Activated effector memory CD4-positive, alpha-beta T cell treated with anti-CD3 and anti-CD28 coated beads, Interleukin-2, amount 50 U/mL, for 16 hours (primary cell): ENCODE results near the gene UCK2.
A peak's percentile ranks its signal among the peaks of the same experiment; 100 is the strongest.
"Not testable (repeated sequence)": the region's sequence is repeated elsewhere in the genome, so short reads cannot be mapped to it uniquely, and the experiment has no call there.

Experiments used
- DNase-seq: peaks from one replicate; pipeline ENCODE4 v3.0.0-alpha.2; 2020

The UCK2 gene

GRCh38 chr1:165827268-165828102 lies at the start of gene UCK2:
TSS of gene UCK2 (plus strand) at chr1:165827614. CDS start at chr1:165827834, 220 bp downstream.
- DNase-seq = peak; percentile 83

GRCh38 chr1:165778197-165778596 lies 49.2 kb upstream of the UCK2 start:
- not testable (repeated sequence) for DNase-seq

- DNase-seq = not testable (repeated sequence)
These were observed 43.9 kb upstream of the UCK2 start for GRCh38 chr1:165783519-165783918.

- DNase-seq = no peak
These were observed 39.7 kb upstream of the UCK2 start for GRCh38 chr1:165787741-165788140.

GRCh38 chr1:165793951-165794350 lies 33.5 kb upstream of the UCK2 start:
- no peak for DNase-seq

- no peak for DNase-seq
These were observed 31.5 kb upstream of the UCK2 start for GRCh38 chr1:165795894-165796293.

GRCh38 chr1:165799387-165799786 lies 28.0 kb upstream of the UCK2 start:
- no peak for DNase-seq

- not testable (repeated sequence) for DNase-seq
These were observed 22.9 kb upstream of the UCK2 start for GRCh38 chr1:165804513-165804912.

- DNase-seq = no peak
These were observed 19.8 kb upstream of the UCK2 start for GRCh38 chr1:165807613-165808012.

- no peak for DNase-seq
These were observed 11.7 kb upstream of the UCK2 start for GRCh38 chr1:165815725-165816124.

GRCh38 chr1:165816157-165816556 lies 11.3 kb upstream of the UCK2 start:
- DNase-seq = no peak

GRCh38 chr1:165816826-165817497 lies 10.5 kb upstream of the UCK2 start:
- no peak for DNase-seq

GRCh38 chr1:165823552-165824268 lies 3.7 kb upstream of the UCK2 start:
- DNase-seq = no peak

GRCh38 chr1:165824269-165824643 lies 3.2 kb upstream of the UCK2 start:
- DNase-seq = no peak

- DNase-seq = no peak
These were observed 698 bp upstream of the UCK2 start for GRCh38 chr1:165826565-165827267.

GRCh38 chr1:165828103-165828668 lies 772 bp downstream of the UCK2 start:
- DNase-seq = peak; percentile 78

- no peak for DNase-seq
These were observed 1.4 kb downstream of the UCK2 start for GRCh38 chr1:165828669-165829329.

- DNase-seq = no peak
These were observed 2.5 kb downstream of the UCK2 start for GRCh38 chr1:165829888-165830287.

GRCh38 chr1:165831146-165831545 lies 3.7 kb downstream of the UCK2 start:
- DNase-seq = no peak

GRCh38 chr1:165832902-165833301 lies 5.5 kb downstream of the UCK2 start:
- DNase-seq = no peak

- DNase-seq = no peak
These were observed 5.9 kb downstream of the UCK2 start for GRCh38 chr1:165833358-165833757.

- no peak for DNase-seq
These were observed 6.8 kb downstream of the UCK2 start for GRCh38 chr1:165834229-165834628.
